ENCODE measurements around the gene PRR14L.

Gene PRR14L

DNA sequence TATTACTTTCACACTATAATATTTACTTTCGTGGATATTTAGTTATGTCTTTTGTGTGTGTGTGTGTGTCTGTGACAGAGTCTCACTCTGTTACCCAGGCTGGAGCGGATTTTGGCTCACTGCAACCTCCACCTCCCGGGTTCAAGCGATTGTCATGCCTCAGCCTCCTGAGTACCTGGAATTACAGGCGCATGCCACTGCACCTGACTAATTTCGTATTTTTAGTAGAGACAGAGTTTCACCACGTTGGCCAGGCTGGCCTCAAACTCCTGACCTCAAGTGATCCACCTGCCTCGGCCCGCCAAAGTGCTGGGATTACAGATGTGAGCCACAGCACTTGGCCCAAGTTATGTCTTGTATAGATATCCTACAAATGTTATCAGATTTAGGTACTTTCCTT lies 97.8 kb downstream of the PRR14L start:
- DNase-seq: no peak
- TF ChIP-seq POLR2A (IDR thresholded peaks at IDR 0.05; ENCODE audit: low read length) (no peak), GATA1 (IDR thresholded peaks at IDR 0.05; ENCODE audit: low read depth, low read length) (no peak)

DNA sequence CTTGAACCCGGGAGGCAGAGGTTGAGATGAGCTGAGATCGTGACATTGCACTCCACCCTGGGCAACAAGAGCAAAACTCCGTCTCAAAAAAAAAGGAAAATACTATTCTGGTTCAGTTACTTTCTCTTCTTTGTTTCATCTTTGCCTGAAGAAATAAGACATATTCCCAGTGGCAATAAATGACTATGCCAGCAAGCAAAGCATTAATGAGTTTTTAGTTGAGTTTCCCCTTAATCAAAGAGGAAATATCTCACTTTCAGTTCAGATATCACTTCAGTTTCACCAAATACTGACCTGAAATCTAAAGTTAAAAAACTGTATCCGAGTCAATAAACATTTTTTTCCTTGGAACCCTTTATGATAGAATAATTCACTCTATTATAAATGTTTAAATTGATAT lies 98.3 kb downstream of the PRR14L start:
- no peak for TF ChIP-seq GATA1 (IDR thresholded peaks at IDR 0.05; ENCODE audit: low read depth, low read length)
- no peak for TF ChIP-seq POLR2A (IDR thresholded peaks at IDR 0.05; ENCODE audit: low read length)
- DNase-seq: no peak

- TF ChIP-seq GATA1 (IDR thresholded peaks at IDR 0.05; ENCODE audit: low read depth, low read length): no peak
- no peak for TF ChIP-seq POLR2A (IDR thresholded peaks at IDR 0.05; ENCODE audit: low read length)
- no peak for DNase-seq
Observed at GRCh38 chr22:31650391-31650790, 99.5 kb downstream of the PRR14L start.

DNA sequence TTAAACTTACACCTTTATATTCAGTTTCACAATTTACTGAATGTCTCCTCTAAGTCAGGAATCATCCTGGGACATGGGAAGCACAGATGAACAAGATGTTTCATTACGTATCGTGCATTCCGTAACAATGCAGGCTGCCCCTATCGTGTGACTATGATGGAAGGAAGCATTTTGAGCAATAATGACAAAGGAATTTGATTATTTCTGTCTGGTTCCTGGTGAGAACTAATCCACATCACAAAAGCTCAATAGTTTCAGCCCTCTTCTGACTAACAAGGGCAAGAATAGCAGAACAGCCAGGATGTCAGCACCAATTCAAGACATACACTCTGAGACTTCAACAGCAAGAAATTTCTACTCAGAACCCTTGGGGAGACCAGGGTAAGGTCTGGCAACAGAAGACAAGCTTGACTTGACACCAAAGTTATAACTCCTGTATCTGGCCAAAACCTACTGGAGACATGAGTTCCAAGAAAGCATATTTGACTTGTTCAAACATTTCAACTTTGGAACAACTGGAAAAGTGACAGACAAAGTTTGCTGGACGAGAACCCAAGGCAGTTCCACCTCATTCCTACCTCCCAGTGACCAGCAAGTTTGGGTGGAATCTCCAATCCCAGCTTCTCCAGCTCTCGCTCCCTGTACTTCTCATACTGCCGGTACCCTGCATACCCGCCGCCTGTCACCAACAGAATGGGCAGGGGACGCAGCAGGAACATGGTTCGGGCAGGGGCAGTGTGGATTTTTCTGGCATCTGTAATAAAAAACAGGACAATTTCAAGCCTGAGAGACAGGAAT lies 102.2 kb downstream of the PRR14L start:
- no peak for DNase-seq

DNA sequence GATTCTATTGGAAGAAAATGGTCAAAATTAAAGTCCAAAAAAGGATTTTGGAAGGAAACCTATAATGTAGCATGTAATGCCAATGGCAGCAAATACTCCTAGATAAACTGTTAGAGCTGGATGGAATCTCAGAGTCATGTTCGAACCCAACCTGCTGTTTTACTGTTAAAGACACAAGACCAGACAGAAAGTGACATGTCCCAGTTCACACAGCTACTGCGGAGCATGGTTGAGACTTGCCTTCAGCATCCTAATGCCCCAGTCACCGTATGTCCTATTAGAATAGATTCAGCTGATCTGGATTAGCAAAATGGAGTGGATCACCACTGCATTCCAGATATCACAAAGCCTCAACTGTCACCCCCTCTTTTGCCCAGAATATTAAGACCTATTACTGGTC lies 102.9 kb downstream of the PRR14L start:
- DNase-seq: no peak
- TF ChIP-seq GATA1 (IDR thresholded peaks at IDR 0.05; ENCODE audit: low read depth, low read length) (no peak), POLR2A (IDR thresholded peaks at IDR 0.05; ENCODE audit: low read length) (no peak)

More for the DNA sequence above, 102.2 kb downstream of the PRR14L start:
- TF ChIP-seq GATA1 (IDR thresholded peaks at IDR 0.05; ENCODE audit: low read depth, low read length) (no peak), POLR2A (IDR thresholded peaks at IDR 0.05; ENCODE audit: low read length) (no peak)

- TF ChIP-seq GATA1 (IDR thresholded peaks at IDR 0.05; ENCODE audit: low read depth, low read length): no peak
- no peak for TF ChIP-seq POLR2A (IDR thresholded peaks at IDR 0.05; ENCODE audit: low read length)
- DNase-seq: peak in 1 of 2 experiments; percentile 45
Observed at GRCh38 chr22:31646186-31647019, 103.5 kb downstream of the PRR14L start.

DNA sequence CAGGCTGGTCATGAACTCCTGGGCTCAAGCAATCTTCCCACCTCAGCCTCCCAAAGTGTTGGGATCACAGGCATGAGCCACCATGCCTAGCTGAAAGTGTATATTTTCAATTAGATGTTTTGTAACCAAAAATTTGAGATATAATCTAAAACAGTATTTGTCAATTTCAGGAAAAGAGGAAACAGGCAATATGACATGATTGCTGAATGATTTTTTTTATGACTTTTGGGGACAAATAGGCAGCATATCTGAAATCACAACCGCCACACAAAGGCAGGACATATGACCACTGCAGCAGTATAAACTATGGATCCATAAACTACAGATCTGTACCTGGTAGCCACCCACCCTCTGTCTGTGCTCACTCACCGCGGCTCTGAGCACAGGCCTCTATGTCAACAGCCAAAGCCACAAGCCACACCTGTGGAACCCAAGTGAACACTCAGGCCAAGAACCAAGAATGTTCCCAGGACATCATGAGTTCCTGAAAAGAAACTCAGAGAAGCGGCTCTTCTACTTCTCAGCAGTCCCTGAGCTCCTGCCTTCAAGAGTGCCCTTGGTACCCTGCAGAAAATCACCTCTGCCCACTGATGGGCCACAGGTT lies 110.4 kb downstream of the PRR14L start:
- no peak for DNase-seq
- TF ChIP-seq POLR2A (IDR thresholded peaks at IDR 0.05; ENCODE audit: low read length) (no peak), GATA1 (IDR thresholded peaks at IDR 0.05; ENCODE audit: low read depth, low read length) (no peak)

DNA sequence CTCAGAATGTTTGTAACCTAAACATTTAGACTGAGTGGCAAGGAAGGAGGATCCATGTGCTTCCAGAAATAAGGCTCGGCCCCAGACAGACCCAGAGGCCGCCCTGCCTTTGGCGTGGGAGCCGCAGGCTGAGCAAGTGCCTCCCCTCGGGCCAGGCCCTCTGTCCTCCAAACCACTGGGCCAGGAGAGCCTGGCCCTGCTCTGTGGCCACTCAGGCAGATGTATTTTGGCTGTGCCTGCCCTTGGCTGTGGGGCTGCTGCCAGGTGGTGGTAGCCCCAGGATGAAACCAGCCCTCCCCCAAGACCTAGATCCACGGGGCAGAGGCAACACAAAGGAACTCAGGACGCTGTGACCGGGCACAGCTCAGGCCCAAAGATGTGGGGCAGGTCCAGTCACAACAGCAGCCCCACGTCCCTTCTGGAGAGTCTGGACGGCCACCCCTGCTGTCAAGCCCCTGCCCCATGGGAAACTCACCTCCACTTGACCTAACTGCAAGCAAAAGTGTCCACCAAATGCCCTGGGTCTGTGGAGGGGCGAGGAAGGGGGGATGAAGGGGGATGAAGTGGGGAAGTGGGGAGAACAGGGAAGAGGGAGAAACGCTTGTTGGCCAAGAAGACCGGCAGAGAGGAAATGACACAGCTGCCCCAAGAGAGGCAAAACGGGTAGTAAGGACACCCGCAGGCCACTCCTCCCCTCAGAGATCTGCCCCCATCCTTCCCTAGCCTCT lies 111.9 kb downstream of the PRR14L start:
- TF ChIP-seq GATA1 (IDR thresholded peaks at IDR 0.05; ENCODE audit: low read depth, low read length) (no peak), POLR2A (IDR thresholded peaks at IDR 0.05; ENCODE audit: low read length) (peak; percentile 46)
- DNase-seq: peak; percentile 50 to 52

GRCh38 chr22:31637447-31637890 lies 112.5 kb downstream of the PRR14L start:
- DNase-seq: peak; percentile 66 to 79
- TF ChIP-seq GATA1 (IDR thresholded peaks at IDR 0.05; ENCODE audit: low read depth, low read length) (no peak), POLR2A (IDR thresholded peaks at IDR 0.05; ENCODE audit: low read length) (peak; percentile 54)

DNA sequence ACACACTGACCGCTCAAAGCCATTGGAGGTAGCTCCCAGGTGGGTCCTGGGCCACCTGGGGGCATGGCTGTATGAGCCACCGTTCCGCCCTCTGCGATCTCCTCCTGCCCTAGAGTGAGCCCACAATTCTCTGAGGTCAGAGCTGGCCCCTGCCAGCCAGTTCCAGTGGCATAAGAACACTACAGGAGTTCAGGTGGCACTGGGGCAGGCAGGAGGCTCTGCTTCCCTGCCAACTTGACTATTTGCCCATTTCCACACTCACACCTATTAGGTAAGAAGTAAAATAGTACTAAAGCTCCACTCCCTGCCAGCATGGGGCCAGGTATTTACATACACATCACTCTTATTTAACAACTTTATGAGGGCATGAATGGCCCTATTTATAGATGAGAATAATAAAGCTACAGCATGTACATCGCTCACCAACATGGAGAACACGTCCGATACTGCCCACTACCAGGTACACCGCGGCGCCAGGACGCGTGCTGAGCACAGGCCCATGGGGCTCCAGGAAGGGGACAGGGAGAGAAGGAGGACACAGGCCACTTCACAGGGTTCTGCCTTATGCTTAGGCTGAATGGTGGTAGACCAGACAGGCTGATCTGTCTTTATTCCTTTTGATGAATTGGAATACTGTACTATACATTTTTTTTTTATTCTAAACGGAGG lies 114.2 kb downstream of the PRR14L start:
- TF ChIP-seq POLR2A (IDR thresholded peaks at IDR 0.05; ENCODE audit: low read length): no peak
- no peak for TF ChIP-seq GATA1 (IDR thresholded peaks at IDR 0.05; ENCODE audit: low read depth, low read length)
- no peak for DNase-seq

DNA sequence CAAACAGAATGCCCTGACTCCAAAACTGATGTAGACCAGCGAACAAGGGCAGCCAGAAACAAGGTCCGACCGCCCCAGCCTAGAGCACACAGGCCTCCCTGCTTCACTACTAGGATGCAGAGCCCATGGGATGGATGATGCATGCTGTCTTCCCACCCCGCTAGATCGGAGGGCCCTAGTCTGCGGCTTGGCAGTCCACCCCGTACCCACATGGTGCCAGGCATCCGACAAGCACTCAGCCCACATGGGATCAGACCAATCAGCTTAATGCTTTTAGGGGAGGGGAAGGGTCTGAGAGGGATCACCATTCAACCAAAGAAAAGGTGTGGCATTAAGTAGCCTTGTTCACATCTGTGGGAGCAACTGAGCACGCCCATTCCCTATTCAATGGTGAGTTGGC lies 118.5 kb downstream of the PRR14L start:
- DNase-seq: peak in 1 of 2 experiments; percentile 45
- TF ChIP-seq POLR2A (IDR thresholded peaks at IDR 0.05; ENCODE audit: low read length): no peak
- TF ChIP-seq GATA1 (IDR thresholded peaks at IDR 0.05; ENCODE audit: low read depth, low read length): no peak
